Memory B cell (primary cell): ENCODE results near the gene NDUFS7.
"Not testable (repeated sequence)": the region's sequence is repeated elsewhere in the genome, so short reads cannot be mapped to it uniquely, and the experiment has no call there.

Source experiments
- ATAC-seq: fragments of 150-1000 bp; cut with Tn5 transposase; 2 replicates; pipeline ENCODE4 v1.10.0; 2021; ENCODE audit warnings: low read depth, mild to moderate bottlenecking, moderate library complexity
- DNase-seq, 2 donors: peaks; one replicate each; pipeline ENCODE4 v3.0.0; 2022; ENCODE audit warnings: low spot score in 2 of 2
- H3K27ac Mint-ChIP-seq: one replicate; pipeline ENCODE4 v1.8.0; 2022; ENCODE audit warnings: mild to moderate bottlenecking, moderate library complexity, mixed read lengths
- H3K27me3 Mint-ChIP-seq: one replicate; pipeline ENCODE4 v1.8.0; 2022; ENCODE audit warnings: mixed read lengths
- H3K36me3 Mint-ChIP-seq: one replicate; pipeline ENCODE4 v1.8.0; 2022; ENCODE audit warnings: mild to moderate bottlenecking, mixed read lengths
- H3K4me1 Mint-ChIP-seq: one replicate; pipeline ENCODE4 v1.8.0; 2022; ENCODE audit warnings: mixed read lengths
- H3K4me3 Mint-ChIP-seq: one replicate; pipeline ENCODE4 v1.8.0; 2022; ENCODE audit warnings: mild to moderate bottlenecking, moderate library complexity, mixed read lengths
- H3K9me3 Mint-ChIP-seq: one replicate; pipeline ENCODE4 v1.8.0; 2022; ENCODE audit warnings: mixed read lengths

NDUFS7 gene

GRCh38 chr19:1429750-1430149 is 46.0 kb downstream of the NDUFS7 start:
- no peaks in the 10 kb centered on the region for H3K27me3 Mint-ChIP-seq
- DNase-seq: no peak
- H3K36me3 Mint-ChIP-seq: peaks cover 6% of the 10 kb centered on the region
- no peak overlapping the region for H3K4me3 Mint-ChIP-seq
- H3K9me3 Mint-ChIP-seq: no peaks in the 10 kb centered on the region
- ATAC-seq: no peak
- no peaks in the 10 kb centered on the region for H3K4me1 Mint-ChIP-seq
- H3K27ac Mint-ChIP-seq: no peak overlapping the region

GRCh38 chr19:1430246-1430645 is 46.5 kb downstream of the NDUFS7 start:
- H3K27me3 Mint-ChIP-seq: no peaks in the 10 kb centered on the region
- no peak for DNase-seq
- H3K9me3 Mint-ChIP-seq: no peaks in the 10 kb centered on the region
- no peak overlapping the region for H3K4me3 Mint-ChIP-seq
- peaks cover 3% of the 10 kb centered on the region for H3K36me3 Mint-ChIP-seq
- no peak overlapping the region for H3K27ac Mint-ChIP-seq
- no peaks in the 10 kb centered on the region for H3K4me1 Mint-ChIP-seq
- no peak for ATAC-seq

- H3K36me3 Mint-ChIP-seq: peaks cover 5% of the 10 kb centered on the region
- ATAC-seq (no peak), DNase-seq (no peak)
- H3K9me3 Mint-ChIP-seq: no peaks in the 10 kb centered on the region
- no peaks in the 10 kb centered on the region for H3K27me3 Mint-ChIP-seq
- no peak overlapping the region for H3K27ac Mint-ChIP-seq
- H3K4me3 Mint-ChIP-seq: no peak overlapping the region
- H3K4me1 Mint-ChIP-seq: no peaks in the 10 kb centered on the region
These were observed 48.2 kb downstream of the NDUFS7 start for GRCh38 chr19:1431759-1432506.

GRCh38 chr19:1432507-1432887 is 48.8 kb downstream of the NDUFS7 start:
- H3K36me3 Mint-ChIP-seq: peaks cover 5% of the 10 kb centered on the region
- no peaks in the 10 kb centered on the region for H3K9me3 Mint-ChIP-seq
- ATAC-seq (no peak), DNase-seq (no peak)
- H3K4me1 Mint-ChIP-seq: no peaks in the 10 kb centered on the region
- no peak overlapping the region for H3K4me3 Mint-ChIP-seq
- H3K27ac Mint-ChIP-seq: no peak overlapping the region
- H3K27me3 Mint-ChIP-seq: no peaks in the 10 kb centered on the region

GRCh38 chr19:1433119-1434039 is 49.7 kb downstream of the NDUFS7 start:
- no peaks in the 10 kb centered on the region for H3K4me1 Mint-ChIP-seq
- DNase-seq: no peak
- no peaks in the 10 kb centered on the region for H3K27me3 Mint-ChIP-seq
- no peak overlapping the region for H3K4me3 Mint-ChIP-seq
- no peak for ATAC-seq
- peaks cover 5% of the 10 kb centered on the region for H3K36me3 Mint-ChIP-seq
- no peaks in the 10 kb centered on the region for H3K9me3 Mint-ChIP-seq
- H3K27ac Mint-ChIP-seq: no peak overlapping the region

GRCh38 chr19:1434040-1434366 is 50.3 kb downstream of the NDUFS7 start:
- H3K36me3 Mint-ChIP-seq: peaks cover 5% of the 10 kb centered on the region
- H3K4me3 Mint-ChIP-seq: no peak overlapping the region
- no peaks in the 10 kb centered on the region for H3K9me3 Mint-ChIP-seq
- DNase-seq (no peak), ATAC-seq (no peak)
- H3K4me1 Mint-ChIP-seq: no peaks in the 10 kb centered on the region
- no peak overlapping the region for H3K27ac Mint-ChIP-seq
- H3K27me3 Mint-ChIP-seq: no peaks in the 10 kb centered on the region

- no peaks in the 10 kb centered on the region for H3K9me3 Mint-ChIP-seq
- peaks cover 6% of the 10 kb centered on the region for H3K36me3 Mint-ChIP-seq
- no peak overlapping the region for H3K4me3 Mint-ChIP-seq
- DNase-seq (no peak), ATAC-seq (no peak)
- no peak overlapping the region for H3K27ac Mint-ChIP-seq
- no peaks in the 10 kb centered on the region for H3K27me3 Mint-ChIP-seq
- H3K4me1 Mint-ChIP-seq: peaks cover 2% of the 10 kb centered on the region
These were observed 50.9 kb downstream of the NDUFS7 start for GRCh38 chr19:1434577-1435060.

- no peak for ATAC-seq
- H3K4me3 Mint-ChIP-seq: no peak overlapping the region
- no peak overlapping the region for H3K27ac Mint-ChIP-seq
- no peak for DNase-seq
- H3K4me1 Mint-ChIP-seq: peaks cover 7% of the 10 kb centered on the region
- H3K9me3 Mint-ChIP-seq: no peaks in the 10 kb centered on the region
- peaks cover 8% of the 10 kb centered on the region for H3K36me3 Mint-ChIP-seq
- H3K27me3 Mint-ChIP-seq: no peaks in the 10 kb centered on the region
These were observed 51.8 kb downstream of the NDUFS7 start for GRCh38 chr19:1435378-1435989.

- peaks cover 16% of the 10 kb centered on the region for H3K36me3 Mint-ChIP-seq
- no peak overlapping the region for H3K4me3 Mint-ChIP-seq
- H3K4me1 Mint-ChIP-seq: peaks cover 9% of the 10 kb centered on the region
- ATAC-seq (no peak), DNase-seq (no peak)
- H3K27ac Mint-ChIP-seq: no peak overlapping the region
- H3K27me3 Mint-ChIP-seq: no peaks in the 10 kb centered on the region
- no peaks in the 10 kb centered on the region for H3K9me3 Mint-ChIP-seq
These were observed 53.9 kb downstream of the NDUFS7 start for GRCh38 chr19:1437609-1438008.

GRCh38 chr19:1438035-1438932 is 54.6 kb downstream of the NDUFS7 start, which contains the start of gene RPS15:
Gene RPS15, plus strand, starts transcription at chr19:1438396. Its CDS starts 30 bp downstream, at chr19:1438426.
- ATAC-seq (peak; percentile 86), DNase-seq (peak; percentile 96 to 97)
- Mint-ChIP-seq H3K4me1 (peaks cover 9% of the 10 kb centered on the region), H3K36me3 (peaks cover 16% of the 10 kb centered on the region), H3K27ac (peak within 1 kb of the TSS; percentile 98), H3K27me3 (no peaks in the 10 kb centered on the region), H3K9me3 (no peaks in the 10 kb centered on the region), H3K4me3 (peak within 1 kb of the TSS; percentile 100)

- H3K9me3 Mint-ChIP-seq: no peaks in the 10 kb centered on the region
- H3K4me1 Mint-ChIP-seq: peaks cover 9% of the 10 kb centered on the region
- no peaks in the 10 kb centered on the region for H3K27me3 Mint-ChIP-seq
- H3K36me3 Mint-ChIP-seq: peaks cover 16% of the 10 kb centered on the region
- ATAC-seq (no peak), DNase-seq (no peak)
- H3K27ac Mint-ChIP-seq: peak overlapping the region; percentile 98
- H3K4me3 Mint-ChIP-seq: peak overlapping the region; percentile 100
These were observed 55.2 kb downstream of the NDUFS7 start for GRCh38 chr19:1438933-1439354.

GRCh38 chr19:1439525-1440417 is 56.1 kb downstream of the NDUFS7 start:
- DNase-seq, H3K27me3 Mint-ChIP-seq, H3K9me3 Mint-ChIP-seq, ATAC-seq: not testable (repeated sequence)
- H3K4me3 Mint-ChIP-seq: peak overlapping the region; percentile 100
- H3K36me3 Mint-ChIP-seq: peaks cover 16% of the 10 kb centered on the region
- peaks cover 11% of the 10 kb centered on the region for H3K4me1 Mint-ChIP-seq
- peak overlapping the region; percentile 82 for H3K27ac Mint-ChIP-seq
